K562 (cell line): ENCODE data around the gene ASCL2. TPM values are rescaled to one million over a fixed set of nuclear protein-coding genes. Genes with fewer than 3 reads are reported as not detected.

Source experiments
- DDX20 ChIP-seq: fragments of 450-650 bp; IDR thresholded peaks from 2 replicates; pipeline ENCODE4 v1.6.1; 2016; ENCODE audit warnings: missing genetic modification characterization, low read depth, mild to moderate bottlenecking, missing compliant biosample characterization, moderate library complexity
- FOXM1 ChIP-seq, 2 experiments: fragments of 450-650 bp in 1 of 2; sonication (generic) in 1 of 2; formaldehyde crosslinking in 1 of 2; IDR thresholded peaks; 2 replicates each; pipeline versions ENCODE4 v1.6.1 to v1.9.0; 2017 to 2022; ENCODE audit warnings: low read depth in 2 of 2, mild to moderate bottlenecking in 2 of 2, missing genetic modification reagents in 1 of 2, moderate library complexity in 1 of 2
- RFX1 ChIP-seq: fragments of 450-650 bp; IDR thresholded peaks from 2 replicates; pipeline ENCODE4 v1.6.1; 2016; ENCODE audit warnings: mild to moderate bottlenecking, moderate library complexity
- XRCC5 ChIP-seq: fragments of 200-400 bp; formaldehyde crosslinking; IDR thresholded peaks from 2 replicates; pipeline ENCODE4 v1.6.1; 2017; ENCODE audit warnings: low read depth, mild to moderate bottlenecking, low read length
- ZNF184 ChIP-seq: sonication (generic); formaldehyde crosslinking; IDR thresholded peaks from 2 replicates; pipeline ENCODE4 v1.5.0; 2020; ENCODE audit warnings: missing genetic modification reagents
- ZNF316 ChIP-seq: fragments of 450-650 bp; IDR thresholded peaks from 2 replicates; pipeline ENCODE4 v1.6.1; 2016
- polyA plus RNA-seq, 8 experiments: library from polyadenylated mRNA; depleted of rRNA in 4 of 8; stranded (reverse) in 5 of 8; unstranded in 3 of 8; fragments of >200 nt; fragmentation: Nextera tagmentation in 2 of 8; fragmentation: Illumina TruSeq in 1 of 8; extraction: Ambion mirVana in 2 of 8; extraction: Trizol in 1 of 8; gene quantifications; 2 replicates each; pipeline versions ENCODE4 v1.2.1 to v1.2.3, GENCODE V29; 2011 to 2014; ENCODE audit warnings: inconsistent platforms in 1 of 8, missing spikeins in 1 of 8
- total RNA-seq, 7 experiments: library from RNA; depleted of rRNA in 6 of 7; stranded (reverse); fragments of >200 nt in 6 of 7; fragmentation: Illumina TruSeq in 2 of 7; extraction: Trizol in 2 of 7; gene quantifications; 2 replicates each; pipeline versions ENCODE4 v1.2.1 to v1.2.3, GENCODE V29; 2011 to 2021; ENCODE audit warnings: low replicate concordance in 1 of 7
- TF ChIP-seq, protein P1 (sequence below), 2 experiments: fragments of 200-800 bp in 1 of 2; sonication (Bioruptor generic) in 1 of 2; sonication (generic) in 1 of 2; formaldehyde crosslinking in 1 of 2; IDR thresholded peaks in 1 of 2; conservative IDR thresholded peaks in 1 of 2; 2 replicates each; pipeline versions ENCODE4 v1.5.0 to v1.6.1; 2016 to 2020; ENCODE audit warnings: missing compliant biosample characterization in 1 of 2, missing genetic modification characterization in 1 of 2, missing genetic modification reagents in 1 of 2
- TF ChIP-seq, protein P2 (sequence below): fragments of 250-450 bp; sonication (Bioruptor Pico); IDR thresholded peaks from 2 replicates; pipeline ENCODE4 v1.9.0; 2021; ENCODE audit warnings: mild to moderate bottlenecking, inconsistent platforms

ASCL2 gene
- total and polyA plus RNA-seq, 9 of the 15 experiments (the other 6 are each of a cell fraction or from before 2014, with no cell fraction given): 0.11 to 1.4 (median 0.36) TPM; not detected in 2

DNA sequence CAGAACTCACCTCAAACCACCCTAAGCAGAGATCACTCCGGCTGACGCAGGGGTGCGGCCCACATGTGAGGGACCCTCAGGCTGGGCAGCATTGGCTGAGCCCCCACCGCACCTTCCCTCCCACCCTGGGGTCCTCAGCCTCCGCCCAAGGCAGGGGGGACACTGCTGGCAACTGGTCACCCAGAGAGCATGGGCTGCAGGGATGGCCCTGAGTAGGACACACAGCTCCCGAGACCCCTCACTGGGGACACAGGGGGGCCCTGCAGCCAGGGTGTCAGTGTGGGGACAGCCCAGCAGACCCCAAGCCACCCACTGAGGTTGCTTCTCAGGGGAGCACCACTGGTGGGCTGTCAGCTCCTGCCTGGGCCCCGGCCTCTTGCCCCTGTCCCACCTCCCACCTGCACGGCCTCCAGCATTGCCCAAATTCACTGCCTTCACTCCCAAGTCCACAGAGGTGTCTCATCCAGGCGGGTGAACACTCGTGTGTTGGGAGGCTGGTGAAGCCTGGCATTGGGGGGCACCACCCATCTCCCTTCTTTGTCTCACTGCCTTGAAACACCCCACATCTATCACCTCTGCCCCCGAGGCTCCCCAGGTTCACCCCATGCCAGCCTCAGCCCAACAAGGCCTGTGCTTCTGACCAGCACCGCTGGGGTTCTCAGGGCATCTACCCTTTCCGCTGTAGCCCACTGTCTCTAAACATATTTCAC is 26.7 kb upstream of the ASCL2 start (continued):
- TF ChIP-seq, protein P1, sequence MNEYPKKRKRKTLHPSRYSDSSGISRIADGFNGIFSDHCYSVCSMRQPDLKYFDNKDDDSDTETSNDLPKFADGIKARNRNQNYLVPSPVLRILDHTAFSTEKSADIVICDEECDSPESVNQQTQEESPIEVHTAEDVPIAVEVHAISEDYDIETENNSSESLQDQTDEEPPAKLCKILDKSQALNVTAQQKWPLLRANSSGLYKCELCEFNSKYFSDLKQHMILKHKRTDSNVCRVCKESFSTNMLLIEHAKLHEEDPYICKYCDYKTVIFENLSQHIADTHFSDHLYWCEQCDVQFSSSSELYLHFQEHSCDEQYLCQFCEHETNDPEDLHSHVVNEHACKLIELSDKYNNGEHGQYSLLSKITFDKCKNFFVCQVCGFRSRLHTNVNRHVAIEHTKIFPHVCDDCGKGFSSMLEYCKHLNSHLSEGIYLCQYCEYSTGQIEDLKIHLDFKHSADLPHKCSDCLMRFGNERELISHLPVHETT (CRISPR knock-in tag; conservative IDR thresholded peaks at IDR 0.05 in 1 of 2, IDR thresholded peaks at IDR 0.05 in 1 of 2): no peak
- TF ChIP-seq DDX20 (tag) (no peak), ZNF316 (no peak), FOXM1 (IDR thresholded peaks at IDR 0.05; ENCODE audit: low read depth) (no peak), FOXM1 (CRISPR knock-in tag; IDR thresholded peaks at IDR 0.05; ENCODE audit: low read depth) (no peak), RFX1 (no peak), ZNF184 (CRISPR knock-in tag) (no peak), XRCC5 (no peak)
- TF ChIP-seq, protein P2, sequence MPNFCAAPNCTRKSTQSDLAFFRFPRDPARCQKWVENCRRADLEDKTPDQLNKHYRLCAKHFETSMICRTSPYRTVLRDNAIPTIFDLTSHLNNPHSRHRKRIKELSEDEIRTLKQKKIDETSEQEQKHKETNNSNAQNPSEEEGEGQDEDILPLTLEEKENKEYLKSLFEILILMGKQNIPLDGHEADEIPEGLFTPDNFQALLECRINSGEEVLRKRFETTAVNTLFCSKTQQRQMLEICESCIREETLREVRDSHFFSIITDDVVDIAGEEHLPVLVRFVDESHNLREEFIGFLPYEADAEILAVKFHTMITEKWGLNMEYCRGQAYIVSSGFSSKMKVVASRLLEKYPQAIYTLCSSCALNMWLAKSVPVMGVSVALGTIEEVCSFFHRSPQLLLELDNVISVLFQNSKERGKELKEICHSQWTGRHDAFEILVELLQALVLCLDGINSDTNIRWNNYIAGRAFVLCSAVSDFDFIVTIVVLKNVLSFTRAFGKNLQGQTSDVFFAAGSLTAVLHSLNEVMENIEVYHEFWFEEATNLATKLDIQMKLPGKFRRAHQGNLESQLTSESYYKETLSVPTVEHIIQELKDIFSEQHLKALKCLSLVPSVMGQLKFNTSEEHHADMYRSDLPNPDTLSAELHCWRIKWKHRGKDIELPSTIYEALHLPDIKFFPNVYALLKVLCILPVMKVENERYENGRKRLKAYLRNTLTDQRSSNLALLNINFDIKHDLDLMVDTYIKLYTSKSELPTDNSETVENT (CRISPR knock-in tag): no peak
